HepG2 (cell line): Measurements from ENCODE around the gene GUCY1B1. TPM values are rescaled to one million over a fixed set of nuclear protein-coding genes. Genes with fewer than 3 reads are reported as not detected.

Experiments used
- ATAC-seq: fragments of 200-7000 bp; cut with Tn5 transposase; 3 replicates; pipeline ENCODE4 v1.9.1; 2020; ENCODE audit warnings: mild to moderate bottlenecking, moderate library complexity
- BruUV-seq: library from RNA; stranded (reverse); fragments of 400-500 nt; replicated peaks from 2 replicates; lab custom pipeline; 2021; lab: Mats Ljungman, UMichigan
- CTCF ChIA-PET: fragments of 300-600 bp; formaldehyde crosslinking; extraction: SDS; loops from one replicate; lab custom pipeline; 2021; ENCODE audit warnings: low total read pairs, inconsistent platforms, low intra/inter-chr PET ratio; lab: Yijun Ruan, JAX
- POLR2A ChIA-PET: fragments of 350-600 bp; sonication (Branson Sonifier 250); formaldehyde crosslinking; loops from one replicate; lab custom pipeline; 2020; ENCODE audit warnings: antibody characterized with exemption, inconsistent platforms; lab: Yijun Ruan, JAX
- DNase-seq: peaks from one replicate; pipeline ENCODE4 v3.0.0-alpha.2; 2015; ENCODE audit warnings: low spot score
- FAIRE-seq: peaks from 3 replicates; lab custom pipeline; 2011; peaks lifted over from hg19 to GRCh38; lab: Jason Lieb, UNC
- H2AFZ ChIP-seq: one replicate; pipeline ENCODE4 v1.6.1; 2011; ENCODE audit warnings: low read length, inconsistent platforms
- H3K27ac ChIP-seq: fragments of 300-600 bp; 3 replicates; pipeline ENCODE4 v1.8.0; 2011; ENCODE audit warnings: mixed run types, mild to moderate bottlenecking, mixed read lengths, low read length, inconsistent platforms; ENCODE audit not compliant: insufficient read depth; ENCODE audit errors: extremely low read length
- H3K27me3 ChIP-seq, 2 experiments: fragments of 200-600 bp in 1 of 2; 2 replicates in 1 of 2; 3 replicates in 1 of 2; pipeline versions ENCODE4 v1.6.0 to v1.8.0; 2011; ENCODE audit warnings: low read length in 2 of 2, mild to moderate bottlenecking in 2 of 2, moderate library complexity in 2 of 2, inconsistent platforms in 1 of 2; ENCODE audit not compliant: insufficient read depth in 2 of 2, control insufficient read depth in 1 of 2
- H3K36me3 ChIP-seq, 2 experiments: fragments of 200-600 bp in 1 of 2; replicated peaks in 1 of 2; 2 replicates in 1 of 2; 3 replicates in 1 of 2; pipeline versions ENCODE4 v1.5.1 to v1.8.0; 2011; ENCODE audit warnings: low read length in 2 of 2, inconsistent platforms in 1 of 2; ENCODE audit not compliant: insufficient read depth in 2 of 2, control insufficient read depth in 1 of 2
- H3K4me1 ChIP-seq: 2 replicates; pipeline ENCODE4 v1.5.1; 2012; ENCODE audit warnings: low read length, inconsistent platforms; ENCODE audit not compliant: insufficient read depth
- H3K4me2 ChIP-seq: 2 replicates; pipeline ENCODE4 v1.6.0; 2011; ENCODE audit warnings: low read depth, low read length, inconsistent platforms
- H3K4me3 ChIP-seq, 3 experiments: fragments of 200-600 bp in 1 of 3; sonication (generic), shearing (Covaris generic) in 1 of 3; replicated peaks in 1 of 3; 2 replicates each; pipeline ENCODE4 v1.5.1; 2011 to 2016; ENCODE audit warnings: low read length in 3 of 3, inconsistent platforms in 2 of 3, low read depth in 2 of 3, mild to moderate bottlenecking in 2 of 3, control low read depth in 1 of 3, mixed read lengths in 1 of 3; ENCODE audit not compliant: insufficient read depth in 1 of 3
- H3K79me2 ChIP-seq: one replicate; pipeline ENCODE4 v1.6.1; 2011; ENCODE audit warnings: low read length, inconsistent platforms; ENCODE audit not compliant: insufficient read depth
- H3K9ac ChIP-seq: 2 replicates; pipeline ENCODE4 v1.6.0; 2011; ENCODE audit warnings: mild to moderate bottlenecking, low read depth, low read length, inconsistent platforms; ENCODE audit not compliant: insufficient read depth
- H3K9me3 ChIP-seq: 2 replicates; pipeline ENCODE4 v1.5.1; 2012; ENCODE audit warnings: mild to moderate bottlenecking, low read length
- H4K20me1 ChIP-seq: 2 replicates; pipeline ENCODE4 v1.6.0; 2011; ENCODE audit warnings: inconsistent platforms, mild to moderate bottlenecking, low read length, moderate library complexity; ENCODE audit not compliant: insufficient read depth
- MEF2D ChIP-seq: sonication (generic); formaldehyde crosslinking; IDR thresholded peaks from 2 replicates; pipeline ENCODE4 v1.5.1; 2020; ENCODE audit warnings: mild to moderate bottlenecking, missing genetic modification reagents
- MTF2 ChIP-seq: sonication (generic); formaldehyde crosslinking; IDR thresholded peaks from 2 replicates; pipeline ENCODE4 v1.5.0; 2020; ENCODE audit warnings: missing genetic modification reagents, borderline replicate concordance
- SALL2 ChIP-seq: sonication (generic); formaldehyde crosslinking; IDR thresholded peaks from 2 replicates; pipeline ENCODE4 v1.8.1; 2023; ENCODE audit warnings: mild to moderate bottlenecking, missing genetic modification reagents, inconsistent platforms
- SP2 ChIP-seq: sonication (generic); formaldehyde crosslinking; IDR thresholded peaks from 2 replicates; pipeline ENCODE4 v1.5.1; 2020; ENCODE audit warnings: mild to moderate bottlenecking, missing genetic modification reagents
- SRY ChIP-seq: sonication (generic); formaldehyde crosslinking; IDR thresholded peaks from 2 replicates; pipeline ENCODE4 v1.8.0; 2022; ENCODE audit warnings: mild to moderate bottlenecking, missing genetic modification reagents
- ZNF101 ChIP-seq: sonication (generic); formaldehyde crosslinking; IDR thresholded peaks from 2 replicates; pipeline ENCODE4 v1.4.0; 2020; ENCODE audit warnings: mild to moderate bottlenecking, low read depth, missing genetic modification reagents, borderline replicate concordance
- ZNF382 ChIP-seq: sonication (generic); formaldehyde crosslinking; IDR thresholded peaks from 2 replicates; pipeline ENCODE4 v1.5.0; 2020; ENCODE audit warnings: missing genetic modification reagents, mild to moderate bottlenecking, borderline replicate concordance
- in situ Hi-C: cut with HindIII; loops from 2 replicates; pipeline ENCODE4 v1.10.0; 2017; ENCODE audit warnings: low pct_unique_long_range_greater_than_20kb; ENCODE audit not compliant: extremely low pct_ligation_motif_present
- intact Hi-C: fragments of 100-400 bp; cut with micrococcal nuclease; formaldehyde crosslinking; loops from one replicate; pipeline ENCODE4 v1.10.0; 2022; ENCODE audit not compliant: unreplicated experiment
- polyA plus RNA-seq, 8 experiments: library from polyadenylated mRNA; depleted of rRNA in 3 of 8; stranded (reverse) in 7 of 8; unstranded in 1 of 8; fragments of >200 nt; fragmentation: Illumina TruSeq in 4 of 8; extraction: Trizol in 4 of 8; gene quantifications; 2 replicates each; pipeline versions ENCODE4 v1.2.1 to v1.2.3, GENCODE V29; 2011 to 2016; ENCODE audit warnings: low read depth in 4 of 8, missing spikeins in 1 of 8, mixed read lengths in 1 of 8; ENCODE audit not compliant: insufficient read depth in 1 of 8
- total RNA-seq, 5 experiments: library from RNA; depleted of rRNA; stranded (reverse); fragments of >200 nt; fragmentation: Illumina TruSeq; extraction: Trizol; gene quantifications; 2 replicates each; pipeline ENCODE4 v1.2.3, GENCODE V29; 2016; ENCODE audit warnings: low read depth in 1 of 5
- TF ChIP-seq, protein P1 (sequence below): sonication (generic); formaldehyde crosslinking; IDR thresholded peaks from 2 replicates; pipeline ENCODE4 v1.4.0; 2020; ENCODE audit warnings: missing genetic modification reagents
- TF ChIP-seq, protein P2 (sequence below): sonication (generic); formaldehyde crosslinking; IDR thresholded peaks from 2 replicates; pipeline ENCODE4 v1.5.0; 2020; ENCODE audit warnings: missing genetic modification reagents
- TF ChIP-seq, protein P3 (sequence below): fragments of 450-650 bp; IDR thresholded peaks from 2 replicates; pipeline ENCODE4 v1.6.1; 2017; ENCODE audit warnings: mild to moderate bottlenecking
- TF ChIP-seq, protein P4 (sequence below): fragments of 450-650 bp; IDR thresholded peaks from 2 replicates; pipeline ENCODE4 v1.6.1; 2016
- TF ChIP-seq, protein P5 (sequence below): sonication (generic); formaldehyde crosslinking; conservative IDR thresholded peaks from 2 replicates; pipeline ENCODE4 v1.4.0; 2020; ENCODE audit warnings: missing genetic modification reagents

GUCY1B1 gene
- total and polyA plus RNA-seq, 2 of the 13 experiments (the other 11 are each of a cell fraction or from before 2014, with no cell fraction given): not detected

DNA sequence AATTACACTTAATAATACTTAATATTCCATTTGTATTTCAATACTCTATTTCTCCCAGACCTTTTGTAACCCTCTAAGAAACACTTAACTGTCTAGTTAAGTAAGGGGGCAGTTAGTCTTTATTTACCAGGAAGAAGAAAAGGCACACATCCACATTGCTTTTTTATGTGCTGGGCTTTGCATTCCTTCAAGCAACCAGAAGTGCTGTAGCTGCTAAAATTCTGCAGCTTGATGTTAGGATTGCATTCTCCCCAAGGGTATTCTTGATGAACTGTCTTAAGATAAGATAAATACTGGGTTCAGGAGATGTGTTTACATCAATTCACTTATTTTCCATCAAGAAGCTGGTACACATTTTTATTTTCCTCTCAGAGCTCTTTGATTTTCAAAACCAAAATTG is 83.3 kb downstream of the GUCY1B1 start:
- ATAC-seq: no peak
- H2AFZ ChIP-seq: no peak overlapping the region
- H3K9ac ChIP-seq: no peak overlapping the region
- ChIA-PET POLR2A (no interaction called here), CTCF (no interaction called here)
- FAIRE-seq: no peak
- H3K27ac ChIP-seq: no peak overlapping the region
- no peak overlapping the region for H3K4me2 ChIP-seq
- no peak for DNase-seq
- intact Hi-C loops (no loop called here), in situ Hi-C loops (no loop called here)
- no peaks in the 10 kb centered on the region for H4K20me1 ChIP-seq
- no peaks in the 10 kb centered on the region for H3K27me3 ChIP-seq
- no peak overlapping the region for H3K4me3 ChIP-seq
- peaks cover 8% of the 10 kb centered on the region for H3K9me3 ChIP-seq
- no peaks in the 10 kb centered on the region for H3K79me2 ChIP-seq
- no peaks in the 10 kb centered on the region for H3K36me3 ChIP-seq
- H3K4me1 ChIP-seq: no peaks in the 10 kb centered on the region
- BruUV-seq: no TSS peak
- TF ChIP-seq SRY (CRISPR knock-in tag) (no peak), MTF2 (CRISPR knock-in tag) (no peak), ZNF101 (CRISPR knock-in tag) (no peak), ZNF382 (no peak), MEF2D (CRISPR knock-in tag) (no peak), SP2 (CRISPR knock-in tag) (no peak), SALL2 (CRISPR knock-in tag) (no peak)
- TF ChIP-seq, protein P1, sequence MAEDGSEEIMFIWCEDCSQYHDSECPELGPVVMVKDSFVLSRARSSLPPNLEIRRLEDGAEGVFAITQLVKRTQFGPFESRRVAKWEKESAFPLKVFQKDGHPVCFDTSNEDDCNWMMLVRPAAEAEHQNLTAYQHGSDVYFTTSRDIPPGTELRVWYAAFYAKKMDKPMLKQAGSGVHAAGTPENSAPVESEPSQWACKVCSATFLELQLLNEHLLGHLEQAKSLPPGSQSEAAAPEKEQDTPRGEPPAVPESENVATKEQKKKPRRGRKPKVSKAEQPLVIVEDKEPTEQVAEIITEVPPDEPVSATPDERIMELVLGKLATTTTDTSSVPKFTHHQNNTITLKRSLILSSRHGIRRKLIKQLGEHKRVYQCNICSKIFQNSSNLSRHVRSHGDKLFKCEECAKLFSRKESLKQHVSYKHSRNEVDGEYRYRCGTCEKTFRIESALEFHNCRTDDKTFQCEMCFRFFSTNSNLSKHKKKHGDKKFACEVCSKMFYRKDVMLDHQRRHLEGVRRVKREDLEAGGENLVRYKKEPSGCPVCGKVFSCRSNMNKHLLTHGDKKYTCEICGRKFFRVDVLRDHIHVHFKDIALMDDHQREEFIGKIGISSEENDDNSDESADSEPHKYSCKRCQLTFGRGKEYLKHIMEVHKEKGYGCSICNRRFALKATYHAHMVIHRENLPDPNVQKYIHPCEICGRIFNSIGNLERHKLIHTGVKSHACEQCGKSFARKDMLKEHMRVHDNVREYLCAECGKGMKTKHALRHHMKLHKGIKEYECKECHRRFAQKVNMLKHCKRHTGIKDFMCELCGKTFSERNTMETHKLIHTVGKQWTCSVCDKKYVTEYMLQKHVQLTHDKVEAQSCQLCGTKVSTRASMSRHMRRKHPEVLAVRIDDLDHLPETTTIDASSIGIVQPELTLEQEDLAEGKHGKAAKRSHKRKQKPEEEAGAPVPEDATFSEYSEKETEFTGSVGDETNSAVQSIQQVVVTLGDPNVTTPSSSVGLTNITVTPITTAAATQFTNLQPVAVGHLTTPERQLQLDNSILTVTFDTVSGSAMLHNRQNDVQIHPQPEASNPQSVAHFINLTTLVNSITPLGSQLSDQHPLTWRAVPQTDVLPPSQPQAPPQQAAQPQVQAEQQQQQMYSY (CRISPR knock-in tag): no peak
- TF ChIP-seq, protein P2, sequence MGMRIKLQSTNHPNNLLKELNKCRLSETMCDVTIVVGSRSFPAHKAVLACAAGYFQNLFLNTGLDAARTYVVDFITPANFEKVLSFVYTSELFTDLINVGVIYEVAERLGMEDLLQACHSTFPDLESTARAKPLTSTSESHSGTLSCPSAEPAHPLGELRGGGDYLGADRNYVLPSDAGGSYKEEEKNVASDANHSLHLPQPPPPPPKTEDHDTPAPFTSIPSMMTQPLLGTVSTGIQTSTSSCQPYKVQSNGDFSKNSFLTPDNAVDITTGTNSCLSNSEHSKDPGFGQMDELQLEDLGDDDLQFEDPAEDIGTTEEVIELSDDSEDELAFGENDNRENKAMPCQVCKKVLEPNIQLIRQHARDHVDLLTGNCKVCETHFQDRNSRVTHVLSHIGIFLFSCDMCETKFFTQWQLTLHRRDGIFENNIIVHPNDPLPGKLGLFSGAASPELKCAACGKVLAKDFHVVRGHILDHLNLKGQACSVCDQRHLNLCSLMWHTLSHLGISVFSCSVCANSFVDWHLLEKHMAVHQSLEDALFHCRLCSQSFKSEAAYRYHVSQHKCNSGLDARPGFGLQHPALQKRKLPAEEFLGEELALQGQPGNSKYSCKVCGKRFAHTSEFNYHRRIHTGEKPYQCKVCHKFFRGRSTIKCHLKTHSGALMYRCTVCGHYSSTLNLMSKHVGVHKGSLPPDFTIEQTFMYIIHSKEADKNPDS (CRISPR knock-in tag): no peak
- TF ChIP-seq, protein P3, sequence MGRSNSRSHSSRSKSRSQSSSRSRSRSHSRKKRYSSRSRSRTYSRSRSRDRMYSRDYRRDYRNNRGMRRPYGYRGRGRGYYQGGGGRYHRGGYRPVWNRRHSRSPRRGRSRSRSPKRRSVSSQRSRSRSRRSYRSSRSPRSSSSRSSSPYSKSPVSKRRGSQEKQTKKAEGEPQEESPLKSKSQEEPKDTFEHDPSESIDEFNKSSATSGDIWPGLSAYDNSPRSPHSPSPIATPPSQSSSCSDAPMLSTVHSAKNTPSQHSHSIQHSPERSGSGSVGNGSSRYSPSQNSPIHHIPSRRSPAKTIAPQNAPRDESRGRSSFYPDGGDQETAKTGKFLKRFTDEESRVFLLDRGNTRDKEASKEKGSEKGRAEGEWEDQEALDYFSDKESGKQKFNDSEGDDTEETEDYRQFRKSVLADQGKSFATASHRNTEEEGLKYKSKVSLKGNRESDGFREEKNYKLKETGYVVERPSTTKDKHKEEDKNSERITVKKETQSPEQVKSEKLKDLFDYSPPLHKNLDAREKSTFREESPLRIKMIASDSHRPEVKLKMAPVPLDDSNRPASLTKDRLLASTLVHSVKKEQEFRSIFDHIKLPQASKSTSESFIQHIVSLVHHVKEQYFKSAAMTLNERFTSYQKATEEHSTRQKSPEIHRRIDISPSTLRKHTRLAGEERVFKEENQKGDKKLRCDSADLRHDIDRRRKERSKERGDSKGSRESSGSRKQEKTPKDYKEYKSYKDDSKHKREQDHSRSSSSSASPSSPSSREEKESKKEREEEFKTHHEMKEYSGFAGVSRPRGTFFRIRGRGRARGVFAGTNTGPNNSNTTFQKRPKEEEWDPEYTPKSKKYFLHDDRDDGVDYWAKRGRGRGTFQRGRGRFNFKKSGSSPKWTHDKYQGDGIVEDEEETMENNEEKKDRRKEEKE: no peak
- TF ChIP-seq, protein P4, sequence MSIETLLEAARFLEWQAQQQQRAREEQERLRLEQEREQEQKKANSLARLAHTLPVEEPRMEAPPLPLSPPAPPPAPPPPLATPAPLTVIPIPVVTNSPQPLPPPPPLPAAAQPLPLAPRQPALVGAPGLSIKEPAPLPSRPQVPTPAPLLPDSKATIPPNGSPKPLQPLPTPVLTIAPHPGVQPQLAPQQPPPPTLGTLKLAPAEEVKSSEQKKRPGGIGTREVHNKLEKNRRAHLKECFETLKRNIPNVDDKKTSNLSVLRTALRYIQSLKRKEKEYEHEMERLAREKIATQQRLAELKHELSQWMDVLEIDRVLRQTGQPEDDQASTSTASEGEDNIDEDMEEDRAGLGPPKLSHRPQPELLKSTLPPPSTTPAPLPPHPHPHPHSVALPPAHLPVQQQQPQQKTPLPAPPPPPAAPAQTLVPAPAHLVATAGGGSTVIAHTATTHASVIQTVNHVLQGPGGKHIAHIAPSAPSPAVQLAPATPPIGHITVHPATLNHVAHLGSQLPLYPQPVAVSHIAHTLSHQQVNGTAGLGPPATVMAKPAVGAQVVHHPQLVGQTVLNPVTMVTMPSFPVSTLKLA: no peak
- TF ChIP-seq, protein P5, sequence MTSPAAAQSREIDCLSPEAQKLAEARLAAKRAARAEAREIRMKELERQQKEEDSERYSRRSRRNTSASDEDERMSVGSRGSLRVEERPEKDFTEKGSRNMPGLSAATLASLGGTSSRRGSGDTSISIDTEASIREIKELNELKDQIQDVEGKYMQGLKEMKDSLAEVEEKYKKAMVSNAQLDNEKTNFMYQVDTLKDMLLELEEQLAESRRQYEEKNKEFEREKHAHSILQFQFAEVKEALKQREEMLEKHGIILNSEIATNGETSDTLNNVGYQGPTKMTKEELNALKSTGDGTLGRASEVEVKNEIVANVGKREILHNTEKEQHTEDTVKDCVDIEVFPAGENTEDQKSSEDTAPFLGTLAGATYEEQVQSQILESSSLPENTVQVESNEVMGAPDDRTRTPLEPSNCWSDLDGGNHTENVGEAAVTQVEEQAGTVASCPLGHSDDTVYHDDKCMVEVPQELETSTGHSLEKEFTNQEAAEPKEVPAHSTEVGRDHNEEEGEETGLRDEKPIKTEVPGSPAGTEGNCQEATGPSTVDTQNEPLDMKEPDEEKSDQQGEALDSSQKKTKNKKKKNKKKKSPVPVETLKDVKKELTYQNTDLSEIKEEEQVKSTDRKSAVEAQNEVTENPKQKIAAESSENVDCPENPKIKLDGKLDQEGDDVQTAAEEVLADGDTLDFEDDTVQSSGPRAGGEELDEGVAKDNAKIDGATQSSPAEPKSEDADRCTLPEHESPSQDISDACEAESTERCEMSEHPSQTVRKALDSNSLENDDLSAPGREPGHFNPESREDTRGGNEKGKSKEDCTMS (CRISPR knock-in tag): no peak
